ENCODE data around the gene CUL4B.
"Not testable (repeated sequence)": the region's sequence is repeated elsewhere in the genome, so short reads cannot be mapped to it uniquely, and the experiment has no call there.

Gene CUL4B

DNA sequence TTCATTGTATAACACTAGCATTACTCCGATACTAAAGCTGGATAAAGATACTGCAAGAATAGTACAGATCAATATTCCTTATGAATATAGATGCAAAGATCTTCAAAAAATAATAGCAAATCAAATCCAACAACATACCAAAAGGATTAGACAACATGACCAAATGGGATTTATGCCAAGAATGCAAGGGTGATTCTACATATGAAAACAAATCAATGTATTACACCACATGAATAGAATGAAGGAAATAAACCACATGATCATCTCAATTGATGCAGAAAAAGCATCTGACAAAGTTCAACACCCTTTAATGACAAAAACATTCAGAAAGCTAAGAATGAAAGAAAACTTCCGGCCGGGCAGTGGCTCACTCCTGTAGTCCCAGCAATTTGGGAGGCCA, 42.8 kb downstream of the CUL4B start:
- DNase-seq = no peak

DNA sequence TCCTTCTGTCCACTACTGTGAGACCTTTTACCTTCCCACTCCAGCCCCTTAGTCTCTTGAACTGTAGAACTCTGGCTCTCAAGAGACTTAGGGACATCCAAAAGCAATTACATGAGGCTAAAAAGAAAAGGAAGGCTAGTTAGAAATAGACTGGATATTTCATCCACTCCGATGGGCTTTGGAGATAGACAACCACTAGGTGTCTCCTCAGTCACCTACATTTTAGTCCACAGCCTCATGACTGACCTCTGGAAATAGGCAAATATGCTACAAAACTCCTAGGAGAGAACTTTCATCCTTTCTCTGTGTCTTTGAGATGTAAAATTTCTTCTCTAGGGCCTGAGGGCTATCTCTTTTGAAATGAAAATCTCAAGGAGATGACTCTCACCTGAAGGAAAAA, 46.5 kb downstream of the CUL4B start:
- no peak for DNase-seq

DNA sequence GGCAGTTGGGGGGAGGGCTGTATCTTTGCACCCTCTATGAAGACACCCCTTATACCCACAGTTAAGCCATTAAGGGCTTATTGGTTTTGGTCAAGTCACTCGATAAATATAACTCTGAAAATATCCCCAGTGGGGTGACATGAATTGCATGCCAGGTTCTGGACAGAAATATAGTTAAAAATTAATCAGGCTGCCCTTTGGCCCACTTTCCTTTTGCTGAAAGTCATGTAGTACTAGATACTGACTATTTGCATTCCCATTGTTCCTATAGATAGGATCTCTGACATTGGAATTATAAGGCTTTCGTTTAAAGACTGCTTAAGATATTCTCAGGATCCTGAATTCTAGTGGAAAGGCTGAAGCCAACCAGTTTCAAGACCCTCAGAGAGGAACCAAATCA, 48.1 kb downstream of the CUL4B start:
- DNase-seq = no peak

DNA sequence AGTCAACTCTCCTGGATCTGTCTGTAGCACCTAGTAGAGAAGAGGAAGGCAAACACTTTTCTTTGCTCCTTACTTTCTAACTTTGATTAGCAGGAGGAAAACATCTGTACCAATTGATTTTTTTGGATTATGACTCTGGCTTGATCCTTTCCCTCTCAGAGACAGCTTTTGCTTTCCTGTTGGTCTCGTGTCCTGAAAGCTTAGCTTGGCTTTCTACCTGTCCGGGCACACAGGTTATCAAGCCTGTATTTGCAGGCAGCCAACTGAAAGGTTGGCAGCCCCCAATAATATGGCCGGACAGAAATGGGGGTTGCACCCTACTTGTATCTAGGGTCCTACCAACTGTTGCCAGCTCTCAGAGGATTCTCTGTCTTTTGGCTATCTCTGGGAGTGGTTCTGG, 48.5 kb downstream of the CUL4B start:
- DNase-seq = no peak

DNA sequence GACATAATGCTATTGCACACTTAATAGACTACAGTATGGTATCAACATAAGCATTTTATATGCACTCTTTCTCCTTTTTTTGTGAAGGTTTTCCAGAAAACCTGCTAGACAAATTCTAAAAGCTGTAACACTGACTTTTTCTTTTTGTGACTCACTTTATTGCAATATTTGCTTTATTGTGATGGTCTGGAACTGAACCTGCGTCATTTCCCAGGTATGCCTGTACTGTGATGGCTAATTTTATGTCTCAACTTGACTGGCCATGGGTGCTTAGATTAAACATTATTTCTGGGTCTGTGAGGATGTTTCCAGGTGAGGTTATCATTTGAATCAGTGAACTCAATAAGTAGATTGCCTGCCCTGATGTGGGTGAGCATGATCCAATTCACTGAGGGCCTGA, 56.2 kb downstream of the CUL4B start:
- DNase-seq = no peak

DNA sequence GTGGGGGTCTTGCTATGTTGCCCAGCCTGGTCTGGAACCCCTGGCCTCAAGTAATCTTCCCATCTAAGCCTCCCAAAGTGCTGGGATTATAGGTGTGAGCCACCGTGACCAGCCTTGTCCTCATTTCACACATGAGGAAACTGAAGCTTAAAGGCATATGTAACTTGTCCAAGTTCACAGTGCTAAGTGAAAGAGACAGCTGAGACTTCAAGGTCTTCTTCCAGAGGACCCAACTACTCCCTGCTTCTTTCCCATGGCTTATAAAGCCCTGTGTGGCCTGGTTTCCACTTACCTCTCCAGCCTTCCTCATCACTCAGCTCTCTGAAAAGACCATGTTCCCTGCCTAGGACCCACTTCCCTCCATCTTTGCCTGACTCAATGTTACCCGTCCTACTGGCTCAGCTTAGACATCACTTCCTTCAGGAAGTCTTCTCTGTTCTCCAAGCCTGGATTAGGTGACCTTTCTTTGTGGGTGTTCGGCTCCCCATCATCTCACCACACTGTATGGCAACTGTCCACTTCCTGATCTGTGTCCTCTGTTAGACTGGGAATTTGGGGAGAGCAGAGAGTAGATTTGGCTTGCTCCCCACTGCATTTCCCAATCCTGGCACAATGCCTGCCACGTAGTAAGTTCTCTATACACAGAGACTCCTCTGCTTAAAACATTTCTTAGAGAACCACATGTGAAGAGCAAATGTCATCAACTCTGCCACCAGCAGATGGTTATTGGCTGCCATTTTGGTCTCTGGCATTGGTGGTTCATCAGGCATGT, 61.3 kb downstream of the CUL4B start:
- DNase-seq = no peak

DNA sequence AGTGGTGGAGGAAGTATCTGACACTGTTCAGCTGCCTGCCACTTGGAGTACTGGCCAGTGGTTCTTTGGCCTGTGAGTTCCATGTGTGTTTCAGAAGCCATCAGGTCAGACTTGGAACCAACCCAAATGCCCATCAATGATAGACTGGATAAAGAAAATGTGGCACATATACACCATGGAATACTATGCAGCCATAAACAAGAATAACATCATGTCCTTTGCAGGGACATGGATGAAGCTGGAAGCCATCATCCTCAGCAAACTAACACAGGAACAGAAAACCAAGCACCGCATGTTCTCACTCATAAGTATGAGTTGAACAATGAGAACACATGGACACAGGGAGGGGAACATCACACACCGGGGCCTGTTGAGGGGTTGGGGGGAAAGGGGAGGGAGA, 70.6 kb downstream of the CUL4B start:
- DNase-seq = not testable (repeated sequence)

DNA sequence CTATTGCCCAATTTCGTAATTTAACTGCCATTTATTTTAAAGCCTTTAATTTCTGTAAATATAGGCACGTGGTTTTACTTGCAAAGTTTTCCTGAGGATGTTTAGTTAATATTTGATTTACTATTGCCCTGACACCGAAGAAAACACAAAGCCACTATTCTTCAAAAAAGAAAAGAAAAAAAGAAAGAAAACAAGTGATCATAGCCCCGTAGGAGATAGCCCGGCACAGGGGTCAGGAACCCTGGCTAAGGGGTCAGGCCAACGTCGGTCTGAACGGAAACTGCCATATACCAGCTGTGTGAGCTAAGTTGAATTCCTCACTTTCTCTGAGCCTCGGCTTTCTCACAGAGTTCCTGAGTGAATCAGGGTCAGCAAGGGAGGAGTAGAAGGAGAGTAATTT, 74.0 kb downstream of the CUL4B start:
- no peak for DNase-seq

DNA sequence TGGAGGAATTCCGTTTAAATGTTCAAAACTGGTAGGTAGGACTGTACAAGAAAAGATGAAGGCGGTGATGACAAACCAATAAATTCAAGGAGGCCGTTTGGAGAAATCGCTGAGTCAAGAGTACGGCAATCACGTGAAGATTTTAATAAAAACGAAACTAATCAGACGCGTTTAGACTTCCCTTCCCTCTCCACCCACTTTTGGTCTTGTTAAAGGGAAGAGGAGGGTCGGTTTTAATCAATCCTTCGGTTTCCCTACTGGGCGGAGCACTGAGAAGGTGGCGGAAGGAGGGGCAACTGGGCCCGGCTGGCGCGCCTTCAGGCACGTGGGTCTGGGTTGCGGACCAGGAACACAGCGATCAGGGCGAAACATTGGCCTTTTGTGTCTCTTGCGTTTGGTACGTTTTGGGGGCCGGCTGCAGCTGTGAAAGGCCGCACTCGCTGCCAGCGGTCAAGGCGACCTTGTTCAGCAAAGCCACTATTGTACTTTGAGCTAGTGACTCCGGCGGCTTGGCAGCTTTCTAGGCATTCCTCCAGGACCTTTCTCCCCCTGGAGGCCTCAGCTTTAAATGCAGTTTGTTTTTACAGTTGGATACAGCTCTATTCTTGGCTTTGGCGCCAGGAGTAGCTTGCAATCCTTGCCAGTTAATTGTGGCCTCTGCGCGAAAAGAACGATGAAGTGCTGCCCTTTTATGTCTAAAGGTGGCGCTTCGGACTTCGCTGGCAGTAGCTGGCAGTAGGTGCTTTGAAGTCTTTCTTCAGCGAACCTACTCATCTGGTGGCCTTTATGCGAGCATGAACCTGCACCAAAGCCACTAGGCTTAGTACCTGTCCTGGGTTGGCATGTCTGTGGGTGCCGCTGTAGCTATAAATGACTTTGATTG, 74.9 kb downstream of the CUL4B start:
- DNase-seq = peak; percentile 61 to 71

DNA sequence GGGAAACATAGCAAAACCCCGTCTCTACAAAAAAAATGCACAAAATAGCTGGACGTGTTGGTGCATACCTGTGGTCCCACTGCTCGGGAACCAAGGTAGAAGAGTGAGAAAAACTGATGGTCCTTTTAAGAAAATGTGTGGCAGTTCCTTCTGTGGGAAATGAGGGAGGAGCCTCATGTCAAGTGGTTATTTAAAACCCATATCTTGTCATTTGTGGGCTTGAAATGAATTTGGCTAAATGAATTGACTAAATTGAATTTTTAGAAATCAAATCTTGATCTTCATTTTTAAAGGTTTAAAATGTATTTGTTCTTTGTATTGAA, 75.5 kb downstream of the CUL4B start:
- DNase-seq = no peak

DNA sequence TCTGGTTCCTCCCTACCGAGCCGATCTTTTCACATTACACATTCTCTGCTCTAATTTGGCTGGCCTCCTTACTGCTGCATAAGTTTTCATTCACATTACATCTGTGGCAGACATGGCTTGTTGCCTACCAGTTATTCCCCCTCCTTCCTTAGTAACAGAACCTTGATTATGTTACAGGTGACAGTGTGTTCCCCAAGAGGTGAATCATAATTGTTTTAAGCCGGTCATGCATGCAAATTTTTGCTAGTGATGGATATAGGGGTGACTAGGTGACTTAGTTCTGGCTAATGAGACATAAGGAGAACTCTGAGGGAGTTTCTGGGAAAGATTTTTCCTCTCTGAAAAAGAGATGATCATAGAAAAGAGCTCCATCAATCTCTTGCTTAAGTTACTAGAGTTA, 83.3 kb downstream of the CUL4B start:
- no peak for DNase-seq

DNA sequence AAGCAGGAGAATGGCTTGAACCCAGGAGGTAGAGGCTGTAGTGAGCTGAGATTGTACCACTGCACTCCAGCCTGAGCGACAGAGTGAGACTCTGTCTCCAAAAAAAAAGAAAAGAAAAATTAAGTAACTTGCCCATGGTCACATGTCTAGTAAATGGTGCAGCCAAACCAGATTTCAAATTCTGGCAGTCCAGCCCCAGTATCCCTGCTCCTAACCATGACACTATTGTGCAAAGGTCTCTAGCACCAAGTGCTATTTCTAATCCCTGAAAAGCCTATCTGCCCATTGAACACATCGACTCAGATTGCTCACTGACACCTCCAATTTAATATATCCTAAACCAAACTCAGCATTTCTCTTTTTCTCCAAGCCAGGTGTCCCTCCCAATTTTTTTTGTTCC, 84.0 kb downstream of the CUL4B start:
- no peak for DNase-seq

DNA sequence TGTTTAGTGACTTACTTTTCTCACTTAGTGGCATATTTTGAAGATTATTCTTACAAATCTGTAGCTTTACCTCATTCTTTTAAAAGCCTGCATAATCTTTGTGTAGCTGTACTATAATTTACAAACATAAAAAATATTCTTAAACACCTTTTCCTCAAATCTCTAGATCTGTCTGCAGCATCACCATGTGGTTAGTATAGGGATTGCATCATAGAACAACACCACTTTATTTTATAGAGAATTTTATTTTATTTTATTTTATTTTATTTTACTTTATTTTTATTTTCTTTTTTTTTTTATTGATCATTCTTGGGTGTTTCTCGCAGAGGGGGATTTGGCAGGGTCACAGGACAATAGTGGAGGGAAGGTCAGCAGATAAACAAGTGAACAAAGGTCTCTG, 85.3 kb downstream of the CUL4B start:
- DNase-seq = peak in 1 of 2 donors; percentile 49

All from CD4-positive, alpha-beta T cell treated with Interleukin-4 for 1 hour (primary cell).